Endodermal cell (in vitro differentiated cells): ENCODE results near the gene TSPAN9. TPM values are rescaled to one million over a fixed set of nuclear protein-coding genes. Genes with fewer than 3 reads are reported as not detected.

Experiments used
- DNase-seq: peaks from one replicate; pipeline ENCODE4 v3.0.0-alpha.2; 2017
- H3K27ac ChIP-seq: 2 replicates; pipeline ENCODE4 v1.5.1; 2013; ENCODE audit warnings: mild to moderate bottlenecking, low read depth, low read length, moderate library complexity
- H3K27me3 ChIP-seq: 2 replicates; pipeline ENCODE4 v1.6.1; 2013; ENCODE audit warnings: mild to moderate bottlenecking, low read length, moderate library complexity; ENCODE audit not compliant: insufficient read depth, control insufficient read depth, poor library complexity, severe bottlenecking
- H3K36me3 ChIP-seq: 2 replicates; pipeline ENCODE4 v1.7.0; 2013; ENCODE audit warnings: mild to moderate bottlenecking, low read length, moderate library complexity; ENCODE audit not compliant: control insufficient read depth, insufficient read depth
- H3K4me1 ChIP-seq: one replicate; pipeline ENCODE4 v1.7.0; 2013; ENCODE audit warnings: low read length; ENCODE audit not compliant: control insufficient read depth, insufficient read depth
- H3K4me3 ChIP-seq: 2 replicates; pipeline ENCODE4 v1.5.1; 2013; ENCODE audit warnings: mild to moderate bottlenecking, low read length, moderate library complexity
- H3K9ac ChIP-seq: 2 replicates; pipeline ENCODE4 v1.6.1; 2013; ENCODE audit warnings: mild to moderate bottlenecking, low read length, moderate library complexity; ENCODE audit not compliant: poor library complexity, severe bottlenecking; ENCODE audit errors: extremely low read depth
- H3K9me3 ChIP-seq: 2 replicates; pipeline ENCODE4 v1.6.1; 2013; ENCODE audit warnings: mild to moderate bottlenecking, low read length, moderate library complexity; ENCODE audit not compliant: control insufficient read depth
- H3K27ac Mint-ChIP-seq: 2 replicates; pipeline ENCODE4 v1.8.0; 2020; ENCODE audit warnings: mixed read lengths
- H3K27me3 Mint-ChIP-seq: 2 replicates; pipeline ENCODE4 v1.8.0; 2021; ENCODE audit warnings: mild to moderate bottlenecking, mixed read lengths; ENCODE audit not compliant: insufficient read depth
- H3K36me3 Mint-ChIP-seq: 2 replicates; pipeline ENCODE4 v1.8.0; 2020; ENCODE audit warnings: low read depth, mixed read lengths
- H3K4me1 Mint-ChIP-seq: 2 replicates; pipeline ENCODE4 v1.8.0; 2020; ENCODE audit warnings: mixed read lengths
- H3K4me3 Mint-ChIP-seq: 2 replicates; pipeline ENCODE4 v1.8.0; 2020; ENCODE audit warnings: mild to moderate bottlenecking, moderate library complexity, mixed read lengths
- H3K9me3 Mint-ChIP-seq: 2 replicates; pipeline ENCODE4 v1.8.0; 2020; ENCODE audit warnings: mild to moderate bottlenecking, mixed read lengths
- WGBS, 2 experiments: methylation state at CpG; one replicate each; pipeline versions ENCODE4 v1.1.5 to v1.1.7; 2013; ENCODE audit warnings: missing lambda C conversion rate in 2 of 2, mixed read lengths in 1 of 2; ENCODE audit not compliant: insufficient coverage in 1 of 2, insufficient read length in 1 of 2; 5-methylcytosine and 5-hydroxymethylcytosine counted together
- total RNA-seq, 2 donors: library from RNA; stranded (reverse); fragmentation: NEBNext Ultra II Directional in 1 of 2; extraction: Animal tissue kit (Norgen Biotek cat#: 25700) in 1 of 2; gene quantifications; 2 replicates in 1 of 2; 3 replicates in 1 of 2; pipeline ENCODE4 v1.2.1, GENCODE V29; 2021
- TF ChIP-seq, protein P1 (sequence below): fragments of 200-600 bp; sonication (generic); conservative IDR thresholded peaks from 2 replicates; pipeline ENCODE4 v1.5.0; 2021; ENCODE audit warnings: antibody characterized with exemption, mild to moderate bottlenecking

TSPAN9 gene
- total RNA-seq, 2 donors from 2014 or later: 31.9 to 80.8 TPM

- Histone ChIP-seq H3K4me3 (no peak overlapping the region), H3K36me3 (no peaks in the 10 kb centered on the region), H3K27me3 (no peaks in the 10 kb centered on the region), H3K27ac (no peak overlapping the region), H3K9ac (no peak overlapping the region), H3K9me3 (no peaks in the 10 kb centered on the region), H3K4me1 (peaks cover 8% of the 10 kb centered on the region)
- Mint-ChIP-seq H3K27ac (peak overlapping the region; percentile 64), H3K4me3 (no peak overlapping the region), H3K36me3 (peaks cover 6% of the 10 kb centered on the region), H3K9me3 (no peaks in the 10 kb centered on the region), H3K27me3 (no peaks in the 10 kb centered on the region), H3K4me1 (peaks cover 38% of the 10 kb centered on the region)
- no peak for DNase-seq
- 89 to 93% methylated on average over 3 to 5 of the region's 5 CpGs for WGBS, 2 experiments
- TF ChIP-seq, protein P1, sequence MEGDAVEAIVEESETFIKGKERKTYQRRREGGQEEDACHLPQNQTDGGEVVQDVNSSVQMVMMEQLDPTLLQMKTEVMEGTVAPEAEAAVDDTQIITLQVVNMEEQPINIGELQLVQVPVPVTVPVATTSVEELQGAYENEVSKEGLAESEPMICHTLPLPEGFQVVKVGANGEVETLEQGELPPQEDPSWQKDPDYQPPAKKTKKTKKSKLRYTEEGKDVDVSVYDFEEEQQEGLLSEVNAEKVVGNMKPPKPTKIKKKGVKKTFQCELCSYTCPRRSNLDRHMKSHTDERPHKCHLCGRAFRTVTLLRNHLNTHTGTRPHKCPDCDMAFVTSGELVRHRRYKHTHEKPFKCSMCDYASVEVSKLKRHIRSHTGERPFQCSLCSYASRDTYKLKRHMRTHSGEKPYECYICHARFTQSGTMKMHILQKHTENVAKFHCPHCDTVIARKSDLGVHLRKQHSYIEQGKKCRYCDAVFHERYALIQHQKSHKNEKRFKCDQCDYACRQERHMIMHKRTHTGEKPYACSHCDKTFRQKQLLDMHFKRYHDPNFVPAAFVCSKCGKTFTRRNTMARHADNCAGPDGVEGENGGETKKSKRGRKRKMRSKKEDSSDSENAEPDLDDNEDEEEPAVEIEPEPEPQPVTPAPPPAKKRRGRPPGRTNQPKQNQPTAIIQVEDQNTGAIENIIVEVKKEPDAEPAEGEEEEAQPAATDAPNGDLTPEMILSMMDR: no peak
Observed at GRCh38 chr12:3213768-3214167, 136.6 kb downstream of the TSPAN9 start.

GRCh38 chr12:3214526-3215365, 137.6 kb downstream of the TSPAN9 start:
- 46 to 65% methylated on average over 13 to 20 of the region's 20 CpGs for WGBS, 2 experiments
- no peaks in the 10 kb centered on the region for H3K9me3 Mint-ChIP-seq
- H3K27me3 Mint-ChIP-seq: no peaks in the 10 kb centered on the region
- Histone ChIP-seq H3K9me3 (no peaks in the 10 kb centered on the region), H3K27me3 (no peaks in the 10 kb centered on the region), H3K9ac (no peak overlapping the region), H3K4me1 (peaks cover 8% of the 10 kb centered on the region), H3K36me3 (no peaks in the 10 kb centered on the region), H3K4me3 (no peak overlapping the region), H3K27ac (no peak overlapping the region)
- peak overlapping the region; percentile 64 for H3K27ac Mint-ChIP-seq
- TF ChIP-seq, protein P1: peak; percentile 52
- peak overlapping the region; percentile 17 for H3K4me3 Mint-ChIP-seq
- peaks cover 3% of the 10 kb centered on the region for H3K36me3 Mint-ChIP-seq
- H3K4me1 Mint-ChIP-seq: peaks cover 40% of the 10 kb centered on the region
- peak; percentile 90 for DNase-seq

DNA sequence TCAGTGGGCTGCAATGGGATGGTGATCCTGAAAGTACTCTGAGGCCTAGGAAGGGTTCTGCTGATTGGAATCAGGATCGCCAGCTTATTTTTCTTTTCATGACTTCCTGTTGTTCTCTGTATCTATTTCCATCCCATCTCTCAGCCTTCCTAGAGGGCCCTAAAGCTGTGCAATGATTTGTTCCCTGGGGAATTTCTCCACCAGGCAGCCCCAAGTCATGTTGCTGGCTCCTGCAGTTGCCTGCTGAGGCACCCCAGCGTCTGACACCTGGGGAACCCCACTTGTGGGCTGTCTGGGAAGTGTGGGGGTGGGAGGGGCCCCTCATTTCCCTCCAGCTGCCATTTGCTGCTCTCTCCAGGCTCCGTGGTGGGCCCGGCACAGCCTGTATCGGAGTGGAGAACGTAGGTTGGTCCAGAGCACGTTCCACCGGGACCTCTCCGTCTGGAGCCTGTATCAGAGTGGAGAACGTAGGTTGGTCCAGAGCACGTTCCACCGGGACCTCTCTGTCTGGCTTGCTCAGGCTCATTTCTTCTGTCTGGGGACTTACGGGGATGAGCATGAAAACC, 138.3 kb downstream of the TSPAN9 start:
- no peaks in the 10 kb centered on the region for H3K27me3 ChIP-seq
- no peaks in the 10 kb centered on the region for H3K36me3 ChIP-seq
- no peak for DNase-seq
- H3K4me1 ChIP-seq: peaks cover 8% of the 10 kb centered on the region
- no peak overlapping the region for H3K9ac ChIP-seq
- no peak overlapping the region for H3K4me3 ChIP-seq
- Mint-ChIP-seq H3K4me1 (peaks cover 40% of the 10 kb centered on the region), H3K27me3 (no peaks in the 10 kb centered on the region), H3K36me3 (peaks cover 3% of the 10 kb centered on the region), H3K4me3 (no peak overlapping the region), H3K27ac (peak overlapping the region; percentile 64), H3K9me3 (no peaks in the 10 kb centered on the region)
- WGBS, 2 experiments: 95 to 96% methylated on average over 12 to 13 of the region's 13 CpGs
- TF ChIP-seq, protein P1: no peak
- no peaks in the 10 kb centered on the region for H3K9me3 ChIP-seq
- H3K27ac ChIP-seq: no peak overlapping the region
